Keratinocyte (primary cell): ENCODE measurements around the gene ZNF398. TPM values are rescaled to one million over a fixed set of nuclear protein-coding genes. Genes with fewer than 3 reads are reported as not detected.

Experiments
- DNase-seq: peaks from one replicate; pipeline ENCODE4 v3.0.0-alpha.2; 2011; ENCODE audit warnings: low read depth, missing footprints, low spot score
- FAIRE-seq: peaks from 2 replicates; lab custom pipeline; 2011; peaks lifted over from hg19 to GRCh38; lab: Jason Lieb, UNC
- H2AFZ ChIP-seq: 2 replicates; pipeline ENCODE4 v1.6.0; 2012; ENCODE audit warnings: low read length, control low read depth, inconsistent platforms; ENCODE audit not compliant: control insufficient read depth
- H3K27ac ChIP-seq: 2 replicates; pipeline ENCODE4 v1.5.1; 2011; ENCODE audit warnings: low read length; ENCODE audit not compliant: control insufficient read depth, insufficient read depth
- H3K27me3 ChIP-seq: 3 replicates; pipeline ENCODE4 v1.6.0; 2011; ENCODE audit warnings: low read length; ENCODE audit not compliant: control insufficient read depth, insufficient read depth; ENCODE audit errors: extremely low read depth
- H3K36me3 ChIP-seq, 2 experiments: 2 replicates in 1 of 2; 3 replicates in 1 of 2; pipeline ENCODE4 v1.5.1; 2011; ENCODE audit warnings: low read length in 2 of 2, mild to moderate bottlenecking in 1 of 2; ENCODE audit not compliant: control insufficient read depth in 2 of 2, insufficient read depth in 2 of 2; ENCODE audit errors: extremely low read depth in 1 of 2
- H3K4me1 ChIP-seq: 3 replicates; pipeline ENCODE4 v1.5.1; 2011; ENCODE audit warnings: low read length; ENCODE audit not compliant: control insufficient read depth, insufficient read depth; ENCODE audit errors: extremely low read depth
- H3K4me2 ChIP-seq: 3 replicates; pipeline ENCODE4 v1.6.0; 2011; ENCODE audit warnings: low read depth, low read length; ENCODE audit not compliant: control insufficient read depth, insufficient read depth; ENCODE audit errors: extremely low read depth
- H3K4me3 ChIP-seq, 3 experiments: fragments of 200-600 bp in 1 of 3; sonication (generic) in 1 of 3; 2 replicates in 2 of 3; 3 replicates in 1 of 3; pipeline ENCODE4 v1.5.1; 2011 to 2016; ENCODE audit warnings: low read length in 3 of 3, mild to moderate bottlenecking in 3 of 3, control low read depth in 2 of 3, inconsistent platforms in 1 of 3, low read depth in 1 of 3, mixed read lengths in 1 of 3, mixed run types in 1 of 3, moderate library complexity in 1 of 3; ENCODE audit not compliant: control insufficient read depth in 2 of 3, insufficient read depth in 2 of 3; ENCODE audit errors: extremely low read depth in 1 of 3
- H3K79me2 ChIP-seq: 2 replicates; pipeline ENCODE4 v1.6.0; 2012; ENCODE audit warnings: low read length; ENCODE audit not compliant: control insufficient read depth, insufficient read depth
- H3K9ac ChIP-seq: 3 replicates; pipeline ENCODE4 v1.6.0; 2011; ENCODE audit warnings: low read length; ENCODE audit not compliant: control insufficient read depth, insufficient read depth; ENCODE audit errors: extremely low read depth
- H3K9me1 ChIP-seq: 3 replicates; pipeline ENCODE4 v1.6.0; 2011; ENCODE audit warnings: low read length; ENCODE audit not compliant: control insufficient read depth, insufficient read depth; ENCODE audit errors: extremely low read depth
- H3K9me3 ChIP-seq: 2 replicates; pipeline ENCODE4 v1.5.1; 2012; ENCODE audit warnings: low read depth, low read length; ENCODE audit not compliant: control insufficient read depth
- H4K20me1 ChIP-seq: 3 replicates; pipeline ENCODE4 v1.6.0; 2011; ENCODE audit warnings: low read length; ENCODE audit not compliant: control insufficient read depth, insufficient read depth; ENCODE audit errors: extremely low read depth
- EZH2 ChIP-seq: IDR thresholded peaks from one replicate; pipeline ENCODE4 v1.6.1; 2012; ENCODE audit warnings: inconsistent platforms, mild to moderate bottlenecking, low read length, moderate library complexity
- dilution Hi-C: fragments of 300-500 bp; cut with MboI; formaldehyde crosslinking; loops from one replicate; pipeline ENCODE4 v1.7.0; 2020; ENCODE audit warnings: low sequenced_read_pairs; ENCODE audit not compliant: extremely low pct_ligation_motif_present
- polyA plus RNA-seq, 5 experiments: library from polyadenylated mRNA; depleted of rRNA in 3 of 5; stranded (reverse) in 3 of 5; stranded (forward) in 1 of 5; unstranded in 1 of 5; fragments of >200 nt; gene quantifications; 1 replicate in 1 of 5; 2 replicates in 3 of 5; 3 replicates in 1 of 5; pipeline versions ENCODE4 v1.2.1 to v1.2.3, GENCODE V29; 2011 to 2012; ENCODE audit warnings: missing spikeins in 2 of 5, low read depth in 1 of 5, low replicate concordance in 1 of 5
- TF ChIP-seq, protein P1 (sequence below), 3 experiments: IDR thresholded peaks in 1 of 3; conservative IDR thresholded peaks in 1 of 3; optimal IDR thresholded peaks in 1 of 3; 2 replicates in 2 of 3; 3 replicates in 1 of 3; pipeline versions ENCODE3 to v1.5.1; 2011; ENCODE audit warnings: low read length in 3 of 3, mild to moderate bottlenecking in 3 of 3, moderate library complexity in 2 of 3, control low read depth in 1 of 3, inconsistent platforms in 1 of 3; ENCODE audit not compliant: insufficient read depth in 2 of 3; ENCODE audit errors: extremely low read depth in 1 of 3

Gene ZNF398
- polyA plus RNA-seq, 1 donor (not counting 4 experiments of a cell fraction or from before 2014, with no cell fraction given): 7.4 TPM

DNA sequence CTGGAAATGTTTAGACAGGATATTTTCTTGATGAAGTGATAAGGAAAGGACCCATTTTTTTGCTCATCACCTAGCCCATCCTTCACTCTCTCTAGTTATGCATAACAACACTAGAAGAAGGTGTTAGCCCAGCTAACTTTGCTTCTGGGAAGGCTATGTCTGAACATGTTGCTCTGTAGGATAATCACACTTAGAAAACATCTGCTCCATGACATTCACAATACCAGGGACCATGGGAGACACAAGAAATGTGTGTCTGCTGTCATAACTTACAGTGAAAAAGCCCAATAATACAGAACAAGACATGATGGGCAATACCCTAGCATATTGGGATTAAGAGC is 34.2 kb downstream of the ZNF398 start:
- H2AFZ ChIP-seq: no peak overlapping the region
- H3K4me3 ChIP-seq: no peak overlapping the region
- peaks cover 1% of the 10 kb centered on the region for H3K79me2 ChIP-seq
- no peak for FAIRE-seq
- H3K9me3 ChIP-seq: no peaks in the 10 kb centered on the region
- peaks cover 27% of the 10 kb centered on the region for H3K4me1 ChIP-seq
- DNase-seq: no peak
- no peaks in the 10 kb centered on the region for H3K27me3 ChIP-seq
- H3K36me3 ChIP-seq: peaks cover 22 to 28% of the 10 kb centered on the region in 2 experiments
- peak overlapping the region; percentile 49 for H3K4me2 ChIP-seq
- dilution Hi-C loops: no loop called here
- no peak overlapping the region for H3K9ac ChIP-seq
- no peak for TF ChIP-seq EZH2
- TF ChIP-seq, protein P1, sequence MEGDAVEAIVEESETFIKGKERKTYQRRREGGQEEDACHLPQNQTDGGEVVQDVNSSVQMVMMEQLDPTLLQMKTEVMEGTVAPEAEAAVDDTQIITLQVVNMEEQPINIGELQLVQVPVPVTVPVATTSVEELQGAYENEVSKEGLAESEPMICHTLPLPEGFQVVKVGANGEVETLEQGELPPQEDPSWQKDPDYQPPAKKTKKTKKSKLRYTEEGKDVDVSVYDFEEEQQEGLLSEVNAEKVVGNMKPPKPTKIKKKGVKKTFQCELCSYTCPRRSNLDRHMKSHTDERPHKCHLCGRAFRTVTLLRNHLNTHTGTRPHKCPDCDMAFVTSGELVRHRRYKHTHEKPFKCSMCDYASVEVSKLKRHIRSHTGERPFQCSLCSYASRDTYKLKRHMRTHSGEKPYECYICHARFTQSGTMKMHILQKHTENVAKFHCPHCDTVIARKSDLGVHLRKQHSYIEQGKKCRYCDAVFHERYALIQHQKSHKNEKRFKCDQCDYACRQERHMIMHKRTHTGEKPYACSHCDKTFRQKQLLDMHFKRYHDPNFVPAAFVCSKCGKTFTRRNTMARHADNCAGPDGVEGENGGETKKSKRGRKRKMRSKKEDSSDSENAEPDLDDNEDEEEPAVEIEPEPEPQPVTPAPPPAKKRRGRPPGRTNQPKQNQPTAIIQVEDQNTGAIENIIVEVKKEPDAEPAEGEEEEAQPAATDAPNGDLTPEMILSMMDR (optimal IDR thresholded peaks at IDR 0.05 in 1 of 3, IDR thresholded peaks at IDR 0.05 in 1 of 3, conservative IDR thresholded peaks at IDR 0.05 in 1 of 3; ENCODE audit: extremely low read depth in 1 of 3, insufficient read depth in 2 of 3, low read length in 3 of 3): no peak
- H4K20me1 ChIP-seq: no peaks in the 10 kb centered on the region
- H3K27ac ChIP-seq: peak overlapping the region; percentile 16
- no peaks in the 10 kb centered on the region for H3K9me1 ChIP-seq

DNA sequence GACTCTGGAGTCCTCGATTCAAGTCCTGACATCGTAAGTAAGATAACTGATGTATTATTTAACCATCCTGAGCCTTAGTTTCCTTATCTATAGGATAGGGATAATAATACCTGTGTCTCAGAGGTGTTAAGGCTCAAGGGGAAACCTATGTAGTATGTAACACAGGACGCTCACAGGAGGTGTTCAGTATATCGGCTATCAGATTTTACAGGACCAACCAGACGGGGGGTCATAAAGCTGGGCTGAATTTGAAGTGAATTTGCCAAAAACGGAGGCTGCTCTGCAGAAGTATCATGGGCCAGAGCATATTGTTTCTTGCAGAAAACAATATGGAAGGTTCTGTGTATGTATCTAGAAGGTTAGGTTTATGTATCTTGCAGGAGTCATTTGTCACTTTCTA is 37.0 kb downstream of the ZNF398 start:
- peak; percentile 29 for FAIRE-seq

DNA sequence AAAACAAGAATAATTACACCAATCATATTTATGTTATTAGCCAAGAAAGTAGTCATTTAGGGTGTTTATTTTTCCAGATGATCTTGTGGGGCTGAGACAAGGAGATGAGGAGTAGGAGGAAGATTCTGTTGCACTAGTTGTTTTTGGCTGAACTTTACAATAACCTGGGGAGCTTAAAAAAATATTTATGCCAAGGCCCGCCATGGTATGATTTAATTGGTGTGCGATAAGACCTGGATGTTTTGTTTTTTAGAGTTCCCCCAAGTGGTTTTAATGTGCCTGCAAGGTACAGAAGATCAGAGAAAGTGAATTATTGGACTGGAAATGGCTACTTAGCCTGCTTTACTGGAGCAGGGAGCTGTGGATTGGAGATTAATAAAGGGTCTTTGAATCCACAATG is 41.0 kb downstream of the ZNF398 start:
- FAIRE-seq: no peak

More for the DNA sequence above, 37.0 kb downstream of the ZNF398 start:
- Histone ChIP-seq H3K79me2 (peaks cover 1% of the 10 kb centered on the region), H3K27me3 (no peaks in the 10 kb centered on the region), H3K27ac (no peak overlapping the region), H3K36me3 (peaks cover 5 to 14% of the 10 kb centered on the region in 2 experiments), H3K4me2 (no peak overlapping the region), H3K9me3 (no peaks in the 10 kb centered on the region), H4K20me1 (no peaks in the 10 kb centered on the region), H3K9me1 (no peaks in the 10 kb centered on the region), H3K4me1 (peaks cover 27% of the 10 kb centered on the region), H2AFZ (no peak overlapping the region), H3K4me3 (no peak overlapping the region), H3K9ac (no peak overlapping the region)
- no peak for DNase-seq
- dilution Hi-C loops: no loop called here
- TF ChIP-seq EZH2: no peak

More for the DNA sequence above, 41.0 kb downstream of the ZNF398 start:
- H3K9ac ChIP-seq: no peak overlapping the region
- no peaks in the 10 kb centered on the region for H3K9me3 ChIP-seq
- no peaks in the 10 kb centered on the region for H3K9me1 ChIP-seq
- no peak overlapping the region for H3K4me3 ChIP-seq
- no peaks in the 10 kb centered on the region for H3K36me3 ChIP-seq
- DNase-seq: no peak
- dilution Hi-C loops: no loop called here
- H3K27ac ChIP-seq: no peak overlapping the region
- TF ChIP-seq EZH2: no peak
- TF ChIP-seq, protein P1 (optimal IDR thresholded peaks at IDR 0.05 in 1 of 3, IDR thresholded peaks at IDR 0.05 in 1 of 3, conservative IDR thresholded peaks at IDR 0.05 in 1 of 3; ENCODE audit: extremely low read depth in 1 of 3, insufficient read depth in 2 of 3, low read length in 3 of 3): no peak
- no peaks in the 10 kb centered on the region for H3K79me2 ChIP-seq
- no peak overlapping the region for H2AFZ ChIP-seq
- no peak overlapping the region for H3K4me2 ChIP-seq
- H3K4me1 ChIP-seq: no peaks in the 10 kb centered on the region
- H4K20me1 ChIP-seq: no peaks in the 10 kb centered on the region
- no peaks in the 10 kb centered on the region for H3K27me3 ChIP-seq
